PFSK-1 (cell line): Measurements from ENCODE around the gene PHACTR2.

Source experiments
- FOXP2 ChIP-seq: optimal IDR thresholded peaks from 2 replicates; pipeline ENCODE3; 2011; ENCODE audit warnings: borderline replicate concordance, control low read depth, inconsistent platforms; ENCODE audit not compliant: insufficient read depth; ENCODE audit errors: extremely low read length, extremely low read depth
- POLR2AphosphoS5 ChIP-seq: IDR thresholded peaks from 2 replicates; pipeline ENCODE4 v1.6.1; 2012; ENCODE audit warnings: low read depth, mild to moderate bottlenecking, control low read depth, low read length, moderate library complexity
- REST ChIP-seq, 2 experiments: IDR thresholded peaks; 2 replicates each; pipeline versions ENCODE4 v1.6.1 to v1.8.0; 2011 to 2012; ENCODE audit warnings: low read depth in 2 of 2, low read length in 2 of 2, control low read depth in 1 of 2, inconsistent platforms in 1 of 2, mild to moderate bottlenecking in 1 of 2, moderate library complexity in 1 of 2; ENCODE audit not compliant: insufficient read depth in 1 of 2
- SIN3A ChIP-seq: IDR thresholded peaks from 2 replicates; pipeline ENCODE4 v1.6.1; 2012; ENCODE audit warnings: mild to moderate bottlenecking, low read length, moderate library complexity, borderline replicate concordance; ENCODE audit not compliant: insufficient read depth
- TAF1 ChIP-seq: IDR thresholded peaks from 2 replicates; pipeline ENCODE4 v1.6.1; 2012; ENCODE audit warnings: low read length, control low read depth, borderline replicate concordance; ENCODE audit not compliant: insufficient read depth

The PHACTR2 gene

DNA sequence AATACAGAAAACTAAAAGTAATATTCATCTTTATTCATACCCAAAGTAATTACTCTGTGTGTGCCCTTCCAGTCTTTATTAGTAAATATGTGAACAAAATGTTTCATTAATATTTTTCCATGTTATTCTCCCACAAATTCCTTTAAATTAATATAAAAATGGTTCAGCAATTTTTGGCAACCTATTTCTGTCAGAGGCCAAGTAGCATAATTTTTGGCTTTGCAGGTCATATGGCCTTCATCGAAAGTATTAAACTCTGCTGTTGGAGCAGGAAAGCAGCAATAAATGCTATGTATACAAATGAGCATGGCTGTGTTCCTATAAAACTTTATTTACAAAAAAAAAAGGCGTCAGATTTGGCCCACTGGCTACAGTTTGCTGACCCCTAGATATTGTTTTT is 202.6 kb downstream of the PHACTR2 start:
- TF ChIP-seq POLR2AphosphoS5 (no peak), SIN3A (no peak), FOXP2 (no peak), REST (IDR thresholded peaks at IDR 0.05; ENCODE audit: insufficient read depth in 1 of 2, low read depth in 2 of 2, low read length in 2 of 2) (no peak), TAF1 (no peak)
